ENCODE data around the gene ARIH2.

DNA sequence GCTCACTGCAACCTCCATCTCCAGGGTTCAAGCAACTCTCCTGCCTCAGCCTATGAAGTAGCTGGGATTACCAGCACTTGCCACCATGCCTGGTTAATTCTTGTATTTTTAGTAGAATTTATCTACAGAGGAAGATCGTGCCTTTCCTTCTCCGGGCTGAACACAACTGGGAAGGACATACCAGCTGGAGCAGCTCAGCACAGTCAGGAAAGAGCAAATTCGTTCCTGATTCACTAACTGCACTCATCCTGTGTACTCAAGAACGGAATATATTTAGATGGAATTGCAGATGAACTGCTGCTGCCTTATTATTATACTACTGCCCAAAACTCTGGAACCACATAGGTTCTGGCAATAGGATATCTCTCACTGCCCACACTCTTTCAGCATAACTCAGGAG is 44.3 kb downstream of the ARIH2 start:
- no peak for TF ChIP-seq POLR2A (IDR thresholded peaks at IDR 0.05)
- no peak for TF ChIP-seq EP300 (IDR thresholded peaks at IDR 0.05)
- no peak for TF ChIP-seq CTCF (IDR thresholded peaks at IDR 0.05)
